Smooth muscle cell (in vitro differentiated cells): Measurements from ENCODE around the gene ELAVL2. TPM values are rescaled to one million over a fixed set of nuclear protein-coding genes. Genes with fewer than 3 reads are reported as not detected.

ENCODE experiments used
- DNase-seq: peaks from one replicate; lab custom pipeline; 2025; ENCODE audit not compliant: unreplicated experiment; lab: John Stamatoyannopoulos, UW
- H2AFZ ChIP-seq: fragments of 200-600 bp; sonication (generic); 2 replicates; pipeline ENCODE4 v1.6.0; 2016; ENCODE audit warnings: antibody characterized with exemption, low read depth, mild to moderate bottlenecking
- H3F3A ChIP-seq: fragments of 200-600 bp; sonication (generic); 2 replicates; pipeline ENCODE4 v1.6.0; 2017; ENCODE audit warnings: antibody characterized with exemption, low read depth
- H3K27ac ChIP-seq: fragments of 200-600 bp; sonication (generic); 2 replicates; pipeline ENCODE4 v1.5.1; 2016; ENCODE audit warnings: low read depth, mild to moderate bottlenecking
- H3K27me3 ChIP-seq: fragments of 200-600 bp; sonication (generic); 2 replicates; pipeline ENCODE4 v1.6.1; 2016; ENCODE audit warnings: low read depth, mild to moderate bottlenecking
- H3K36me3 ChIP-seq: fragments of 200-600 bp; sonication (generic); 2 replicates; pipeline ENCODE4 v1.5.1; 2016; ENCODE audit warnings: low read depth
- H3K4me1 ChIP-seq: fragments of 200-600 bp; sonication (generic); 2 replicates; pipeline ENCODE4 v1.5.1; 2016; ENCODE audit warnings: low read depth
- H3K4me2 ChIP-seq: fragments of 200-600 bp; sonication (generic); 2 replicates; pipeline ENCODE4 v1.6.0; 2016; ENCODE audit warnings: mild to moderate bottlenecking
- H3K4me3 ChIP-seq: fragments of 200-600 bp; sonication (generic); 2 replicates; pipeline ENCODE4 v1.5.1; 2016; ENCODE audit warnings: mild to moderate bottlenecking
- H3K79me2 ChIP-seq: fragments of 200-600 bp; sonication (generic); 2 replicates; pipeline ENCODE4 v1.6.0; 2016; ENCODE audit warnings: low read depth, mild to moderate bottlenecking
- H3K9ac ChIP-seq: fragments of 200-600 bp; sonication (generic); 2 replicates; pipeline ENCODE4 v1.6.0; 2016; ENCODE audit warnings: low read depth
- H3K9me3 ChIP-seq: fragments of 200-600 bp; sonication (generic); replicated peaks from 2 replicates; pipeline ENCODE4 v1.5.1; 2016; ENCODE audit warnings: low read depth
- H4K20me1 ChIP-seq: fragments of 200-600 bp; sonication (generic); 2 replicates; pipeline ENCODE4 v1.6.0; 2016; ENCODE audit warnings: low read depth
- CTCF ChIP-seq: fragments of 200-600 bp; sonication (generic); IDR thresholded peaks from 2 replicates; pipeline ENCODE4 v1.5.1; 2017; ENCODE audit warnings: borderline replicate concordance, mild to moderate bottlenecking, antibody characterized with exemption; ENCODE audit not compliant: insufficient read depth, poor library complexity, severe bottlenecking
- WGBS: methylation state at CpG from one replicate; pipeline ENCODE4 v1.1.7; 2016; ENCODE audit warnings: low lambda C conversion rate; 5-methylcytosine and 5-hydroxymethylcytosine counted together
- polyA plus RNA-seq: library from polyadenylated mRNA; unstranded; fragments of >200 nt; fragmentation: Nextera tagmentation; extraction: Ambion mirVana; gene quantifications from 2 replicates; pipeline ENCODE4 v1.2.1, GENCODE V29; 2016
- total RNA-seq: library from RNA; depleted of rRNA; stranded (reverse); fragments of >200 nt; gene quantifications from 2 replicates; pipeline ENCODE4 v1.2.3, GENCODE V29; 2014

The ELAVL2 gene
- total and polyA plus RNA-seq, 2 experiments from 2014 or later: 5.6 TPM; not detected in 1

GRCh38 chr9:23750808-23751207 lies 75.2 kb downstream of the ELAVL2 start:
- no peaks in the 10 kb centered on the region for H3K4me1 ChIP-seq
- no peaks in the 10 kb centered on the region for H4K20me1 ChIP-seq
- DNase-seq: no peak

GRCh38 chr9:23747088-23748075 lies 78.7 kb downstream of the ELAVL2 start:
- Histone ChIP-seq H3K9ac (no peak overlapping the region), H3K4me1 (no peaks in the 10 kb centered on the region), H3K4me3 (no peak overlapping the region), H4K20me1 (no peaks in the 10 kb centered on the region), H3F3A (no peaks in the 10 kb centered on the region), H3K4me2 (no peak overlapping the region), H3K9me3 (no peaks in the 10 kb centered on the region), H3K79me2 (no peaks in the 10 kb centered on the region), H3K27me3 (no peaks in the 10 kb centered on the region), H2AFZ (no peak overlapping the region), H3K27ac (no peak overlapping the region), H3K36me3 (no peaks in the 10 kb centered on the region)
- 60% methylated on average over 5 of the region's 5 CpGs for WGBS
- no peak for TF ChIP-seq CTCF
- DNase-seq: no peak

More at GRCh38 chr9:23750808-23751207, 75.2 kb downstream of the ELAVL2 start:
- WGBS: 86% methylated on average over 3 of the region's 3 CpGs
- Histone ChIP-seq H3F3A (no peaks in the 10 kb centered on the region), H3K27ac (no peak overlapping the region), H3K4me3 (no peak overlapping the region), H3K9me3 (no peaks in the 10 kb centered on the region), H3K9ac (no peak overlapping the region), H3K4me2 (no peak overlapping the region), H2AFZ (no peak overlapping the region), H3K36me3 (no peaks in the 10 kb centered on the region), H3K27me3 (no peaks in the 10 kb centered on the region), H3K79me2 (no peaks in the 10 kb centered on the region)
- no peak for TF ChIP-seq CTCF

- Histone ChIP-seq H4K20me1 (no peaks in the 10 kb centered on the region), H3K4me3 (no peak overlapping the region), H3K9ac (no peak overlapping the region), H3K36me3 (no peaks in the 10 kb centered on the region), H3K79me2 (no peaks in the 10 kb centered on the region), H2AFZ (no peak overlapping the region), H3K27ac (no peak overlapping the region), H3K9me3 (no peaks in the 10 kb centered on the region), H3K4me2 (no peak overlapping the region), H3F3A (no peaks in the 10 kb centered on the region), H3K4me1 (no peaks in the 10 kb centered on the region), H3K27me3 (no peaks in the 10 kb centered on the region)
- TF ChIP-seq CTCF: no peak
- WGBS: 28% methylated on average over 2 of the region's 2 CpGs
- DNase-seq: no peak
Measured at GRCh38 chr9:23746317-23746716, 79.7 kb downstream of the ELAVL2 start.
